Iris pigment epithelial cell (primary cell): ENCODE results near the gene GALT.

Experiments used
- DNase-seq: peaks from one replicate; pipeline ENCODE4 v3.0.0-alpha.2; 2011; ENCODE audit warnings: low read depth

Gene GALT

DNA sequence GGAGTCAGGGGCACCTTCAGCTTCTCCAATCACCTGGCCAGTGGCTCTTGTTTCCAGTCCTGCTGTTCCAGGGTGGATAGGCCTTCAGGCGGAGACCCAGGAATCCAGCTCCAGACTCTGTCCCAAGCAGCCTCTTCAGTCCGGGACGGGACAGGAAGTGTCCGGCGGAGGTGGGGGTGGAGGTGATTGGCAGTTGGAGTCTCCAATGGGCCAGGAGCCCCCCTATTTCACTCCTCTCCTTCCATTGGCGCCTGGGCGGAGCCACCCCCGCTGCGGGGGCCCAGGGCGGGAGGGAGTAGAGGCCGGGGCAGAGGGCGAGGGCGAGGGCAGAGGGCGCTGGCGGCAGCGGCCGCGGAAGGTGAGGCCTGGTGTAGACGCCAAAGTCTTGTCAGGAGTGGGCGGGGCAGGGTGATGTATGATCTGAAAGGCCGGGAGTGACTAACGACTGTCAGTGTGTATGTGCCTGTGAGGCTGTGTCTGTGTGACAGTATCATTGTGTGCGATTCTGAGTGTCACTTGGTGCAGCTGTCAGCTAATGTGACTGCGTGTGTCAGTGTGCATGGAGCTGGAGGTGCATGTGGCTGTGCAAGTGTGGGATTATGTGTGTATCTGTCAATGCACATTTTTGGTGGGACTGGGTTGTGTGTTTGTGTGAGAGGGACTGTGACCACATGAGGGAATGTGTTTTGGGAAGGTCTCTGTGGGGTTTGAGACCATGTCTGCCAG lies 5.6 kb downstream of the GALT start, which contains the start of gene IL11RA:
TSS of gene IL11RA (plus strand) at position 310 of the 726 bp plus-strand sequence. CDS start 3,033 bp downstream, outside the sequence.
- DNase-seq = peak; percentile 84

- peak; percentile 28 for DNase-seq
Observed at GRCh38 chr9:34652602-34653000, 6.1 kb downstream of the GALT start.

GRCh38 chr9:34653151-34654072 lies 6.9 kb downstream of the GALT start:
- peak; percentile 20 for DNase-seq

DNA sequence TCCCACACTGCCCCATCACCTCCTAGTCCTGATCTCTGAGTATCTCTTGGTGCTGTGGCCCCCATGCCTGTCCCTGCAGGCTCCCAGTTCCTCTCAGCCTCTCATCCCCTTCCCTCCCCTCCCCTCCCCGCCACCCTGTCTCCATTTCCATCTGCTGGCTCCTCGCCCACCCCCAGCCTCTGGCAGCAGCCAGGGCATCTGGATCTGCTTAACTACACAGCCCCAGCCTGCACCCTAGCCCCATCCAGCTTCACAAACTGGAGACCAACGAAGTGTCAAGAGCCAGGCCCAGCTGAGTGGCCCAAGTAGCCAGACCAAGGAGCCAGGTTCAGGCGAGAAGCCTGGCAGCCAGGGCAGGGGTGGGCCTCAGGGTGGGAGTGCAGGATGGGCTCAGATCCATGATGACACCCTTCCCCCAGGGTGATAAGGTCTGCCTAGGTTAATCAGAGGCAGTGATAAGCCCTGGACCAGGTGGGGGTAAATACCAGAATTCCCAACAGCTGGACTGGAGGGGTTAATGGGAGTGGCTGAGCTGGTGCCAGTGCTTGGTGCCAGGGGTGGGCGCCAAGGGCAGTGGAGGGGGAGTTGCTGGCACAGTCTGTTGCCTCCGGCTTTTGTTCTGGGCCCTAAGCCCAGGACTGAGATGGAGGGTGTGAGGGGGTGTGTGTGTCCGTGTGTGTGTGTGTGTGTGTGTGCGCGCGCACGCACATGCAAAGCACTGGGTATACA lies 8.0 kb downstream of the GALT start:
- no peak for DNase-seq

DNA sequence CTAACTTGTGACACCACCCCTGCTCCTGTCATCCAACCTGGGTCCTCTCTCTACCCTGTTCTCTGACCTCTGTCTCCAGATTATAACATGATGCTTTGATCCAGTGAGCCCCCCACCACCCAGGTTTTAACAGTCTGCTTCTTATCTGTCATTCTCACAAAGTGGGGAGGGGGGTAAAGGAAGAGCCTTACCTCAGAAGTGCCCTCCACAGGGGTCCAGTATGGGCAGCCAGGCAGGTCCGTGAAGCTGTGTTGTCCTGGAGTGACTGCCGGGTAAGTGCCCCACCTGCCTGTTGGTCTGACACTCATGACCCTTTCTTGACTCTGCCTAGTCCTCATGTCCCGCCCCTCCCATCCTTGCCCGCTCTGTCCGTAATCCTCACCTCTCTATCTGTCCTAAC lies 8.9 kb downstream of the GALT start:
- DNase-seq = no peak

DNA sequence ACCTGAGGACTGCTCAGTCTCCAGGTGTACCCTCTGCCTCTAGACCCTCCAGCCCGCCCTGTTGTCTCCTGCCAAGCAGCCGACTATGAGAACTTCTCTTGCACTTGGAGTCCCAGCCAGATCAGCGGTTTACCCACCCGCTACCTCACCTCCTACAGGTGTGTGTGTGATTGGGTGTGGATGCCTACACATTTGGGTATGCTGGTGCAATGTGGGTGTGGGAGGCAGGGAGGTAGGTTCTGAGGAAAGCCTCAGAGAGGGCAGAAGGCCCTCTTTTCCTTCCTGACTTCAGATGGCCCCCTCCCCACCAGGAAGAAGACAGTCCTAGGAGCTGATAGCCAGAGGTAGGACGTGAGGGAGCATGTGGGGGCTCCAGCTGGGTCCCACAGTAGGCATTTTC lies 10.5 kb downstream of the GALT start:
- DNase-seq = no peak

- no peak for DNase-seq
Observed at GRCh38 chr9:34658461-34658860, 12.0 kb downstream of the GALT start.

- no peak for DNase-seq
Observed at GRCh38 chr9:34659592-34660253, 13.2 kb downstream of the GALT start.

DNA sequence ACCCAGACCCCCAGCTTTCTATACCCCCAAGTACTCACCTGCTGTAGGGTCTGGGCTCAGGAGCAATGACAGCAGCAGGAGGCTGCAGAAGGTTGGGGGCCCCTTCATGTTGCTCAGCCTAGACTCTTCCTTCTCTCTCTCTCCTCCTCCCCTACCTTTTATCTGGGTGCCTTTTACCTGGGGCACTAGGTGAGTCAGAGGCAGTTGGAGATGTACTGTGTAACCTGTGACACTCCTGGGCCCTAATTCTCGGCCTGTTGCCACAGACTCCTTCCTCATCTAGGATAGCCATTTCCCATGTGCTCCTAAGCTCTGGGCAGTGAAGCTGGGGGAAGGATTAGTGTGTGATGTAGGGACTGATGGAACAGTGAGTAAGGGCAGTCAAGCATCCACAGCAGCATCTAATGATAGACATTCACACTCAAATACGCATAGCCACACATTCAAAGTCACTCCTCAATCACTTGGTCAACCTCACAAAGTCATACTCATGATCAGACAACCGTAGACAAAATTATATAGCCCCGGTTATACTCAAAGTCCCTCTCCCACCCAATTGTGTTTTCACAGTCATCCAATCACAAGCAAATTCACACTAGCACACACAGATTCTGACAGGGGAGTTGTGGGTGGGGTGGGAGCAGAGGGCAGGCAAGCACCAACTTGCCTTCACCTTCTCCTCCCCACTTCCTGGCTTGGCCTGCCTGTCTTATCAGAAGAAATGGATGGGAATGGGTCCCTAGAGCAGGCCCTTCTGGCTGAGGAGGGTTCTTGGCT lies 16.2 kb downstream of the GALT start, which contains the start of gene CCL27:
TSS of gene CCL27 (minus strand) at position 132 of the 777 bp plus-strand sequence. CDS start at position 108, 24 bp downstream.
- no peak for DNase-seq

DNA sequence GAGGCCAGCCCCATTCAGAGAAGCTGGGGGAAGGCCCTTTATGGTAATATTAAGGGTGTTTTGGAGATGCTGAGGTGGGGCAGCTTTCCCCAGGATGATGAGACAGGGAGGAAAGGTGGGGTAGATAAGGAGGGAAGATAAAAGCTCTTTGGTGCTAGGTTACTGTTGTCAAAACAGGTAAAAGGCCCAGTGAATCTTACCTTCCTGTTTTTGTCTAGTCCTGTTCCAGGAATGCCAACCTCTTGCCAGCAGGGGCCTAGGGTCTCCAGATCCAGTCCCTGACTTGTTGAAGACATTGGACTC lies 16.8 kb downstream of the GALT start:
- no peak for DNase-seq

- peak; percentile 81 for DNase-seq
Observed at GRCh38 chr9:34664281-34665066, 18.0 kb downstream of the GALT start.

DNA sequence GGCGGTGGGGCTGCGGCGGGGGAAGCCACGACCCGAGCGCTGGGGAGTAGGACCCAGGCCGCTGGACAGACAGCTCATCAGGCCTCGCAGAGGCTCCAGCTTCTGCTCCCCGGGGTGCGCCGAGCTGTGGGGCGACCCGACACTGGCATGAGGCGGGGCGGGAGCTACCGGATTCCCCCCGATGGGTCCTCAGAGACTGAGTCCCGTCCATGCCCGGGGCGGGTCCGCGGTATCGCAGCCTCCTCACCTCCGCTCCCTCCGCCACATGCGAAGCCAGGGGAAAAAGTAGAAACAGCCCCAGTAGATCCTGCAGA lies 18.5 kb downstream of the GALT start:
- DNase-seq = no peak

DNA sequence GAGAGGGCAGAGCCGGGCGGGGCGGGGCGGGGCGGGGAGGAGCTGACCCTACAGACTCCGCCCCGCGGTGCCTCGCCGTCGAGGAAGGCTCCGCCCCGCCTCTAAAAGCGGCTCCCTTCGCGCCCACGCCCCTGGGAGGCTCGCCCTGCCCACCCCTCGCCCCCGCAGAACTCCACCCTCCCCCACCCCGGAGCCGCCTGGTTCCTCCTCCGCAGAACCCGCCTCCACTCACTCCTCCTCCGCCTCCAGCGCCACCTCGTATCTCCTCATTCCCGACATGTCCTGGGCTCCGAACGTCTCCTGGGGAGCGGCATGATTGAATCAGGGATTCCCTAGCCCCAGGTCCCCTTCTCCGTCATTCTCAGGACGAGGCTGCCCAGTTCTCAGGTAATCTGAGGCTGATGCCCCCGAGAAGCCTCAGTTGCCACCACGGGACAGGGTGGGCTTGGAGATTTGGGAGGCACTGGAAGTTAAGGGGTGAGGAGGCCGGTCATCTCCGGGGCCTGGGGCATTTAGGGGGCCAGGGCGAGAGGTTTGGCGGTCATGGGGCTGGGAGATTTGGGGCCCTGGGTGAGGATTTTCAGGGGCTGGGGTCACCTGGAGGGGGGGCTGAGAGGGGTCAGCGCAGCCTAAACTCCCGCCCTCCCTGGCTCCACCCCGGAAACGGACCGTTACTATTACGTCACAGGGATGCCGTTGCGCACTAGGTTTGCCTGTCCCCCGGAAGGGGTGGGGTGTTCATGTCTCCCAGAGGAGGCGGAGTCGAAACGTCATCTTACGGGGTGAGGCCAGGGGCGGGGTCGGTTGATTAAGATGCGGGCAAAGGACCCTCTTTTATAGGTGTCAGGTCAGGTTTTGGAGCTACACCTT lies 19.1 kb downstream of the GALT start:
- DNase-seq = peak; percentile 95

DNA sequence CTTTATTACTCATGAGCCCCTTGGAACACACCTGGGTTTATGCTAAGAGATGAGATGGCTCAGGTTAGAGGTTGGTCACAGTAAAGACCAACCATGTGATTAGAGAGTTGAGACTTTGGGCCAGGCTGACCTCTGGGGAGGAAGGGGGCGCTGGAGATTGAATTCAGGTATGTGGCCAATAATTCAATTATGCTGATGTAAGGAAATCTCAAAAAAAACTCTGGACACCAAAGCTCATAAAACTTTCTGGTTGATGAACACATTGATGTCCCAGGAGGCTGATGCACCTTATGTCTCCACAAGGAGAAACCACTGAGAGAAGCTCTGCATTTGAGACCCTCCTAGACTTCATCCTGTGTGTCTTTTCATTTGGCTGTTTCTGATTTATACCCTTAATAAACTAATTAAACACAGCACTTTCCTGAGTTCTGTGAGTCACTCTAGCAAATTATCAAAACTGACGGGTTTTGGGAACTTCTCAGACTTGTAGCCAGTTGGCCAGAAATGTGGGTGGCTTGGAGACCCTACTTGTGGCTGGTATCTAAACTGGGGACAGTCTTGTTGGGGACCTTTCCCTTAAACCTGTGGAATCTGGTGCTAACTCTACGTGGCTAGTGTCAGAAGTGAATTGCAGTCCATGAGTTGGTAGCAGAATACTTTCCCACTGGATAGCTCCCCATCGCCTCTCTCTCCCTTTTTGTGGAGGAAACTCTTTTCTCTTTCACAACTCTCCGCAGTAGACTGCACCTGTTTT lies 23.5 kb downstream of the GALT start:
- DNase-seq = no peak

DNA sequence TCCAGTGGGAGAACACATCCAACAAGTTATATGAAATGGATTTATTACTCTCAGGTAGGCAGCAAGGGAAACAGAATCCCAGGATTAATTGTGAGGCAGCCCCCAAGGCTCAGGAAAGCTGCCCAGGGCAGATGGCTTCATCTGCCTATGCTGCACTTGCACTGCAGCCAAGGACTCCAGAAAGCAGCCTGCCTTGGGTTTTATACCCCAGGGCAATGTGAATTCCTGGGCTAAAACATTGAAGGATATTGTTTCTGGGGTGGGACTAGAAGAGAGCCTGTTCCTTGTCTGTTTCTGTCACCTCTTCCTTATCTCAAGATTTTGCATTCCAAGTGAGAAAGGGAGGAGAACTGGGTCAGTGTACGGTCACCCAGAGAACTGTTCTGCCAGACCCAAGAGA lies 24.8 kb downstream of the GALT start:
- DNase-seq = no peak

- no peak for DNase-seq
Observed at GRCh38 chr9:34674440-34674839, 28.0 kb downstream of the GALT start.

- DNase-seq = peak; percentile 67
Observed at GRCh38 chr9:34675048-34675714, 28.7 kb downstream of the GALT start.

DNA sequence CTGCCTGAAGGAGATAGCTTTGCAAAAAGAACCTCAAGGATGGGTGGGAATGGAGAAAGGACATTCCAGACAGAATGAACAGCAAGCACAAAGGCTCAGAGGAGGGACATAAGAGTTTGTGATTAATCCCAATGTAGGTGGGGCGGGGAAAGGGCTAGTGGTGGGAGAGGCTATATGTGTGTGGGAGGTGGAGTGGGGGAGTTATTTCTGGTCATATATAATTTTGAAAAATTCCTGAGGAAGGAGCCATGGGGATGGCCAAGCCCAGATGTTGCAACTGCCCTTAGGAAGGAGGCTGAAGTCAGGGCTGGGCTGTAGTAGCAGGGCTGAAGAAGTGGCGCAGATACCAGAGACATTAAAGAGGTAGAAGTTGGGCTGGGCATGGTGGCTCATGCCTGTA lies 29.4 kb downstream of the GALT start:
- DNase-seq = no peak
